ENCODE results near the gene OCA2.

DNA sequence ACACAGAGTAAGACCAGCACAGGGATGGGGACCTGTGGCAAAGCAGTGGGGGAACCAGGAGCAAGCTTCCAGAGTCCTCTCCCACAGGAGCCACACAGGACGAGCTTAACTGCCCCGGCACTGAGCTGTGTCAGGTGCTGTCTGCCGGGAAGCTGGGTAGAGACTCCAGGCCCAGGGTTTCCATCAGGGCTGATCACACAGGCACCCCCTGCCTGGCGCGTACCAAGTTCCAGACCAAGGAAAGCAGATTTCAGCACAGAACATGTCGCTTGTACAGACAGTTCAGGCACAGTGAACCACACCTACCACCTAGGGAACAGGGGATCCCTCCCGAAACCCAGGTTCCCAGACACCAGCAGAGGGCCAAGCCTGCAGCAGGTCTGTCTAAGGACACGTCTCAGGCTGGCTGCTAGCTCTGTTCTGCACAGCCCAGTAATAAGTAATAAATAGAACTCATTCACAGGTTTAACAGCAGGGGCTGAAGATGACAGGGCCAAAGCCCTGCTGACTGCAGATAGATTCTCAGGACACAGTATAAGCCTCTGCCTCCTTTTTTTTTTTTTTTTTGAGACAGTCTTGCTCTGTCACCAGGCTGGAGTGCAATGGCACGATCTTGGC is 30.2 kb upstream of the OCA2 start:
- TF ChIP-seq, protein P1, sequence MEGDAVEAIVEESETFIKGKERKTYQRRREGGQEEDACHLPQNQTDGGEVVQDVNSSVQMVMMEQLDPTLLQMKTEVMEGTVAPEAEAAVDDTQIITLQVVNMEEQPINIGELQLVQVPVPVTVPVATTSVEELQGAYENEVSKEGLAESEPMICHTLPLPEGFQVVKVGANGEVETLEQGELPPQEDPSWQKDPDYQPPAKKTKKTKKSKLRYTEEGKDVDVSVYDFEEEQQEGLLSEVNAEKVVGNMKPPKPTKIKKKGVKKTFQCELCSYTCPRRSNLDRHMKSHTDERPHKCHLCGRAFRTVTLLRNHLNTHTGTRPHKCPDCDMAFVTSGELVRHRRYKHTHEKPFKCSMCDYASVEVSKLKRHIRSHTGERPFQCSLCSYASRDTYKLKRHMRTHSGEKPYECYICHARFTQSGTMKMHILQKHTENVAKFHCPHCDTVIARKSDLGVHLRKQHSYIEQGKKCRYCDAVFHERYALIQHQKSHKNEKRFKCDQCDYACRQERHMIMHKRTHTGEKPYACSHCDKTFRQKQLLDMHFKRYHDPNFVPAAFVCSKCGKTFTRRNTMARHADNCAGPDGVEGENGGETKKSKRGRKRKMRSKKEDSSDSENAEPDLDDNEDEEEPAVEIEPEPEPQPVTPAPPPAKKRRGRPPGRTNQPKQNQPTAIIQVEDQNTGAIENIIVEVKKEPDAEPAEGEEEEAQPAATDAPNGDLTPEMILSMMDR (IDR thresholded peaks at IDR 0.05), result no peak
- TF ChIP-seq POLR2A (IDR thresholded peaks at IDR 0.05), result no peak

Data from prostate gland (tissue), 2 donors.